Ectodermal cell (in vitro differentiated cells): ENCODE results near the gene XAF1.

Experiments used
- H3K27ac ChIP-seq: 2 replicates; pipeline ENCODE4 v1.7.0; 2013; ENCODE audit warnings: mild to moderate bottlenecking, low read depth, low read length; ENCODE audit not compliant: insufficient read depth, poor library complexity, severe bottlenecking
- H3K27me3 ChIP-seq: 2 replicates; pipeline ENCODE4 v1.7.0; 2013; ENCODE audit warnings: mild to moderate bottlenecking, low read length; ENCODE audit not compliant: insufficient read depth, control insufficient read depth, poor library complexity, severe bottlenecking
- H3K36me3 ChIP-seq: one replicate; pipeline ENCODE4 v1.7.0; 2013; ENCODE audit warnings: low read length; ENCODE audit not compliant: control insufficient read depth, insufficient read depth
- H3K4me1 ChIP-seq: one replicate; pipeline ENCODE4 v1.7.0; 2013; ENCODE audit warnings: low read length; ENCODE audit not compliant: control insufficient read depth, insufficient read depth
- H3K4me3 ChIP-seq: 2 replicates; pipeline ENCODE4 v1.7.0; 2013; ENCODE audit warnings: low read depth, low read length, control low read depth; ENCODE audit not compliant: insufficient read depth
- H3K9me3 ChIP-seq: 2 replicates; pipeline ENCODE4 v1.7.0; 2013; ENCODE audit warnings: mild to moderate bottlenecking, low read length, moderate library complexity; ENCODE audit not compliant: control insufficient read depth
- WGBS, 2 experiments: methylation state at CpG; one replicate each; pipeline ENCODE4 v1.1.7; 2013; ENCODE audit warnings: missing lambda C conversion rate in 2 of 2; 5-methylcytosine and 5-hydroxymethylcytosine counted together

The XAF1 gene

GRCh38 chr17:6775871-6776405 is 20.1 kb downstream of the XAF1 start, which contains the start of gene FBXO39:
Gene FBXO39 (plus strand): TSS chr17:6776215. CDS start chr17:6779869, 3,654 bp downstream.
- no peak within 1 kb of the TSS for H3K27ac ChIP-seq
- H3K9me3 ChIP-seq, result no peaks in the 10 kb centered on the region
- H3K27me3 ChIP-seq, result peaks cover 47% of the 10 kb centered on the region
- 3% methylated on average over 49 of the region's 49 CpGs for WGBS, 2 experiments
- peak within 1 kb of the TSS; percentile 35 for H3K4me3 ChIP-seq
- no peaks in the 10 kb centered on the region for H3K4me1 ChIP-seq
- no peaks in the 10 kb centered on the region for H3K36me3 ChIP-seq

GRCh38 chr17:6779411-6779810 is 23.6 kb downstream of the XAF1 start:
- 59 to 73% methylated on average over 2 of the region's 2 CpGs for WGBS, 2 experiments
- Histone ChIP-seq H3K4me3 (no peak overlapping the region), H3K4me1 (no peaks in the 10 kb centered on the region), H3K27me3 (peaks cover 50% of the 10 kb centered on the region), H3K9me3 (no peaks in the 10 kb centered on the region), H3K27ac (no peak overlapping the region), H3K36me3 (no peaks in the 10 kb centered on the region)

- no peaks in the 10 kb centered on the region for H3K36me3 ChIP-seq
- no peak overlapping the region for H3K27ac ChIP-seq
- H3K27me3 ChIP-seq, result peaks cover 46% of the 10 kb centered on the region
- no peaks in the 10 kb centered on the region for H3K4me1 ChIP-seq
- H3K9me3 ChIP-seq, result no peaks in the 10 kb centered on the region
- 86 to 91% methylated on average over 8 of the region's 8 CpGs for WGBS, 2 experiments
- H3K4me3 ChIP-seq, result no peak overlapping the region
Observed at GRCh38 chr17:6780001-6780400, 24.2 kb downstream of the XAF1 start.

- peaks cover 38% of the 10 kb centered on the region for H3K27me3 ChIP-seq
- no peaks in the 10 kb centered on the region for H3K9me3 ChIP-seq
- WGBS, 2 experiments, result 53 to 79% methylated on average over 3 of the region's 3 CpGs
- no peak overlapping the region for H3K27ac ChIP-seq
- H3K4me3 ChIP-seq, result no peak overlapping the region
- H3K4me1 ChIP-seq, result no peaks in the 10 kb centered on the region
- H3K36me3 ChIP-seq, result no peaks in the 10 kb centered on the region
Observed at GRCh38 chr17:6780886-6781285, 25.0 kb downstream of the XAF1 start.

- H3K27me3 ChIP-seq, result peaks cover 25% of the 10 kb centered on the region
- WGBS, 2 experiments, result 86 to 89% methylated on average over 2 to 3 of the region's 4 CpGs
- H3K4me3 ChIP-seq, result no peak overlapping the region
- no peaks in the 10 kb centered on the region for H3K36me3 ChIP-seq
- no peak overlapping the region for H3K27ac ChIP-seq
- no peaks in the 10 kb centered on the region for H3K9me3 ChIP-seq
- H3K4me1 ChIP-seq, result no peaks in the 10 kb centered on the region
Observed at GRCh38 chr17:6782244-6782643, 26.4 kb downstream of the XAF1 start.

- peaks cover 7% of the 10 kb centered on the region for H3K27me3 ChIP-seq
- H3K4me1 ChIP-seq, result no peaks in the 10 kb centered on the region
- no peak overlapping the region for H3K27ac ChIP-seq
- H3K9me3 ChIP-seq, result no peaks in the 10 kb centered on the region
- no peak overlapping the region for H3K4me3 ChIP-seq
- H3K36me3 ChIP-seq, result no peaks in the 10 kb centered on the region
- WGBS, 2 experiments, result 84 to 87% methylated on average over 8 of the region's 8 CpGs
Observed at GRCh38 chr17:6786618-6787017, 30.8 kb downstream of the XAF1 start.

GRCh38 chr17:6787081-6787693 is 31.3 kb downstream of the XAF1 start:
- no peaks in the 10 kb centered on the region for H3K9me3 ChIP-seq
- H3K27me3 ChIP-seq, result peaks cover 7% of the 10 kb centered on the region
- WGBS, 2 experiments, result 71 to 72% methylated on average over 10 of the region's 10 CpGs
- no peak overlapping the region for H3K27ac ChIP-seq
- H3K36me3 ChIP-seq, result no peaks in the 10 kb centered on the region
- no peak overlapping the region for H3K4me3 ChIP-seq
- H3K4me1 ChIP-seq, result no peaks in the 10 kb centered on the region

GRCh38 chr17:6789146-6789545 is 33.3 kb downstream of the XAF1 start:
- Histone ChIP-seq H3K27ac (no peak overlapping the region), H3K4me3 (no peak overlapping the region), H3K9me3 (no peaks in the 10 kb centered on the region), H3K27me3 (peaks cover 4% of the 10 kb centered on the region), H3K36me3 (no peaks in the 10 kb centered on the region), H3K4me1 (no peaks in the 10 kb centered on the region)
- WGBS, 2 experiments, result 88 to 92% methylated on average over 2 to 4 of the region's 4 CpGs

- Histone ChIP-seq H3K4me3 (no peak overlapping the region), H3K9me3 (no peaks in the 10 kb centered on the region), H3K36me3 (no peaks in the 10 kb centered on the region), H3K27ac (no peak overlapping the region), H3K27me3 (peaks cover 3% of the 10 kb centered on the region), H3K4me1 (no peaks in the 10 kb centered on the region)
- WGBS, 2 experiments, result 84% methylated on average over 5 of the region's 5 CpGs
Observed at GRCh38 chr17:6793748-6794493, 38.1 kb downstream of the XAF1 start.

- peaks cover 3% of the 10 kb centered on the region for H3K27me3 ChIP-seq
- H3K36me3 ChIP-seq, result no peaks in the 10 kb centered on the region
- no peak overlapping the region for H3K4me3 ChIP-seq
- H3K9me3 ChIP-seq, result no peaks in the 10 kb centered on the region
- no peaks in the 10 kb centered on the region for H3K4me1 ChIP-seq
- no peak overlapping the region for H3K27ac ChIP-seq
- 82 to 84% methylated on average over 9 to 10 of the region's 10 CpGs for WGBS, 2 experiments
Observed at GRCh38 chr17:6796017-6796886, 40.4 kb downstream of the XAF1 start.
